Measurements from ENCODE around the gene KSR1. TPM values are rescaled to one million over a fixed set of nuclear protein-coding genes. Genes with fewer than 3 reads are reported as not detected.

KSR1 gene
- total and polyA plus RNA-seq, 2 of the 4 experiments (the other 2 are of a cell fraction), result 12.5 to 21.9 TPM

GRCh38 chr17:27613433-27613832, 157.2 kb downstream of the KSR1 start:
- WGBS, 2 experiments (ENCODE audit: extremely low coverage in 2 of 2, insufficient read length in 1 of 2), result no CpG with 5 or more reads among the region's 3 CpGs
- CTCF ChIA-PET, result no interaction called here
- BruUV-seq (replicated peaks), result no TSS peak

More at GRCh38 chr17:27613433-27613832, 157.2 kb downstream of the KSR1 start:
- H2AK5ac ChIP-seq (ENCODE audit: low read depth, low read length), result no peak overlapping the region
- H3K56ac ChIP-seq (ENCODE audit: extremely low read depth, insufficient read depth, low read length), result no peak overlapping the region
- no peak for TF ChIP-seq FOS (IDR thresholded peaks at IDR 0.05; ENCODE audit: low read depth, low read length)
- no peak for TF ChIP-seq POLR2A (IDR thresholded peaks at IDR 0.05; ENCODE audit: low read depth, low read length)
- TF ChIP-seq RCOR1 (IDR thresholded peaks at IDR 0.05; ENCODE audit: insufficient replicate concordance, low read length), result no peak
- no peak for TF ChIP-seq USF2 (IDR thresholded peaks at IDR 0.05; ENCODE audit: low read depth, low read length)
- no peak for TF ChIP-seq RFX5 (IDR thresholded peaks at IDR 0.05; ENCODE audit: low read depth, low read length)
- no peak for TF ChIP-seq RAD21 (IDR thresholded peaks at IDR 0.05; ENCODE audit: low read length)
- no peak for TF ChIP-seq CHD1 (IDR thresholded peaks at IDR 0.05; ENCODE audit: low read depth, low read length)
- no peak for TF ChIP-seq MAFK (IDR thresholded peaks at IDR 0.05; ENCODE audit: low read depth, low read length)
- no peak for TF ChIP-seq MAZ (IDR thresholded peaks at IDR 0.05; ENCODE audit: borderline replicate concordance, low read depth, low read length)
- TF ChIP-seq SMC3 (IDR thresholded peaks at IDR 0.05; ENCODE audit: low read depth, low read length), result no peak
- no peak for TF ChIP-seq NFE2L2 (IDR thresholded peaks at IDR 0.05; ENCODE audit: low read depth, low read length)
- TF ChIP-seq MXI1 (IDR thresholded peaks at IDR 0.05; ENCODE audit: borderline replicate concordance, low read depth, low read length), result no peak
- TF ChIP-seq CEBPB (IDR thresholded peaks at IDR 0.05; ENCODE audit: low read depth, low read length), result no peak
- no peak for TF ChIP-seq BHLHE40 (IDR thresholded peaks at IDR 0.05; ENCODE audit: low read depth, low read length)
- no peak for TF ChIP-seq ELK1 (IDR thresholded peaks at IDR 0.05; ENCODE audit: borderline replicate concordance, low read depth, low read length)
- no peak overlapping the region for H2AK9ac ChIP-seq (replicated peaks; ENCODE audit: low read depth, low read length, poor library complexity)
- no peak overlapping the region for H4K5ac ChIP-seq (ENCODE audit: low read depth, low read length)
- no peaks in the 10 kb centered on the region for H3K27me3 ChIP-seq (ENCODE audit: control insufficient read depth, insufficient read depth, low read length)
- POLR2A ChIA-PET (ENCODE audit: unreplicated experiment), result no interaction called here
- H2BK5ac ChIP-seq (ENCODE audit: low read depth, low read length, poor library complexity, severe bottlenecking), result no peak overlapping the region
- no peak overlapping the region for H3K4me2 ChIP-seq (ENCODE audit: low read depth, low read length)
- H3K4ac ChIP-seq (ENCODE audit: low read depth, low read length), result no peak overlapping the region
- H4K91ac ChIP-seq (ENCODE audit: insufficient read depth, low read depth, low read length), result no peak overlapping the region
- no peak overlapping the region for H2BK120ac ChIP-seq (ENCODE audit: low read depth, low read length)
- H2BK15ac ChIP-seq (ENCODE audit: low read depth, low read length), result no peak overlapping the region
- H3K4me3 ChIP-seq (ENCODE audit: insufficient read depth, low read depth, low read length), result no peak overlapping the region
- peaks cover 79% of the 10 kb centered on the region for H3K36me3 ChIP-seq (ENCODE audit: control insufficient read depth, insufficient read depth, low read length)
- peaks cover 8% of the 10 kb centered on the region; the same call in 1 of the 2 replicates for H3K4me1 ChIP-seq (ENCODE audit: control insufficient read depth, insufficient read depth, low read length)
- intact Hi-C loops (cut with micrococcal nuclease) (no loop called here), dilution Hi-C loops (cut with HindIII; ENCODE audit: low sequenced_read_pairs, unreplicated experiment) (no loop called here), in situ Hi-C loops (cut with MboI; ENCODE audit: low sequenced_read_pairs) (no loop called here)
- no peak overlapping the region for H3K18ac ChIP-seq (ENCODE audit: low read depth, low read length)
- no peak overlapping the region for H3K9ac ChIP-seq (ENCODE audit: low read depth, low read length)
- ATAC-seq (ENCODE audit: low read depth) (no peak), DNase-seq (no peak)
- peaks cover 4% of the 10 kb centered on the region; the same call in 1 of the 2 replicates for H4K20me1 ChIP-seq (ENCODE audit: insufficient read depth, low read length)
- no peak overlapping the region for H3K23ac ChIP-seq (ENCODE audit: low read depth, low read length)
- H2BK20ac ChIP-seq (ENCODE audit: low read depth, low read length), result no peak overlapping the region
- H3K9me1 ChIP-seq (ENCODE audit: insufficient read depth, low read length), result no peaks in the 10 kb centered on the region; the same call in 1 of the 2 replicates
- no peaks in the 10 kb centered on the region for H3K9me3 ChIP-seq (ENCODE audit: control insufficient read depth, insufficient read depth, low read length)
- H2AFZ ChIP-seq (replicated peaks; ENCODE audit: low read length, poor library complexity), result no peak overlapping the region
- no peak overlapping the region for H3K27ac ChIP-seq (ENCODE audit: insufficient read depth, low read length)
- H4K8ac ChIP-seq (ENCODE audit: low read depth in 2 of 2, low read length in 2 of 2), result no peak overlapping the region
- H3K14ac ChIP-seq (replicated peaks; ENCODE audit: low read depth, low read length), result no peak overlapping the region
- no peaks in the 10 kb centered on the region; a peak in 2 of 4 replicates for H3K79me1 ChIP-seq (ENCODE audit: low read depth in 1 of 2, low read length in 2 of 2)
